ENCODE measurements around the gene KRTAP1-1. TPM values are rescaled to one million over a fixed set of nuclear protein-coding genes. Genes with fewer than 3 reads are reported as not detected.

Gene KRTAP1-1
- total RNA-seq, 2 donors from 2014 or later = not detected

DNA sequence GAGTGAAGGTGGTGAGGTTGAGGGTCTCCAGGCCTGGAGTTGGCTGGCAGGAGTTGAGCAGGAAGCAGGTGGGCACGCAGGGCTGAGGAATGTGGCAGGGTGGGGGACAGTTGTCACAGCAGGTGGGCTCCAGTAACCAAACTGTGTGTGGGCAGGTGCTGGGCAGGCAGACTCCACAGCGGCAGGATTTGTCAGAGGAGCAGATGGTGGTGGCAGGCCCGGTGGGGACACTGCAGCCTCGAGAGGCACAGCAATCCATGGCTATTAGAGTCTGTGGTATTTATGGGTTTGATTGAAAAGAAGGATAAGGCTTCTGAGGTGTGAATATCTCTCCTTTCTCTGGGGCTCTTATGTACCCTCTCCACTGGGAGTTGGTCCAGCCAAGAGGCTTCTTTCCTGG is 47.4 kb downstream of the KRTAP1-1 start, which contains the start of gene KRTAP3-3:
Gene KRTAP3-3 (minus strand): TSS at position 326 of the 400 bp plus-strand sequence. CDS start 67 bp downstream, at position 259.
- intact Hi-C loops (cut with DNase I) = no loop called here
- no peaks in the 10 kb centered on the region for H3K4me1 ChIP-seq
- H3K27me3 ChIP-seq = no peaks in the 10 kb centered on the region
- no peaks in the 10 kb centered on the region for H3K36me3 ChIP-seq
- H3K9me3 ChIP-seq = no peaks in the 10 kb centered on the region
- no peak within 1 kb of the TSS for H3K4me3 ChIP-seq
- no peak for DNase-seq
- TF ChIP-seq, protein P1, sequence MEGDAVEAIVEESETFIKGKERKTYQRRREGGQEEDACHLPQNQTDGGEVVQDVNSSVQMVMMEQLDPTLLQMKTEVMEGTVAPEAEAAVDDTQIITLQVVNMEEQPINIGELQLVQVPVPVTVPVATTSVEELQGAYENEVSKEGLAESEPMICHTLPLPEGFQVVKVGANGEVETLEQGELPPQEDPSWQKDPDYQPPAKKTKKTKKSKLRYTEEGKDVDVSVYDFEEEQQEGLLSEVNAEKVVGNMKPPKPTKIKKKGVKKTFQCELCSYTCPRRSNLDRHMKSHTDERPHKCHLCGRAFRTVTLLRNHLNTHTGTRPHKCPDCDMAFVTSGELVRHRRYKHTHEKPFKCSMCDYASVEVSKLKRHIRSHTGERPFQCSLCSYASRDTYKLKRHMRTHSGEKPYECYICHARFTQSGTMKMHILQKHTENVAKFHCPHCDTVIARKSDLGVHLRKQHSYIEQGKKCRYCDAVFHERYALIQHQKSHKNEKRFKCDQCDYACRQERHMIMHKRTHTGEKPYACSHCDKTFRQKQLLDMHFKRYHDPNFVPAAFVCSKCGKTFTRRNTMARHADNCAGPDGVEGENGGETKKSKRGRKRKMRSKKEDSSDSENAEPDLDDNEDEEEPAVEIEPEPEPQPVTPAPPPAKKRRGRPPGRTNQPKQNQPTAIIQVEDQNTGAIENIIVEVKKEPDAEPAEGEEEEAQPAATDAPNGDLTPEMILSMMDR (IDR thresholded peaks at IDR 0.05) = no peak
- no peak within 1 kb of the TSS for H3K9ac ChIP-seq (ENCODE audit: low read depth in 2 of 2, low read length in 2 of 2)
- H3K27ac ChIP-seq = no peak within 1 kb of the TSS

DNA sequence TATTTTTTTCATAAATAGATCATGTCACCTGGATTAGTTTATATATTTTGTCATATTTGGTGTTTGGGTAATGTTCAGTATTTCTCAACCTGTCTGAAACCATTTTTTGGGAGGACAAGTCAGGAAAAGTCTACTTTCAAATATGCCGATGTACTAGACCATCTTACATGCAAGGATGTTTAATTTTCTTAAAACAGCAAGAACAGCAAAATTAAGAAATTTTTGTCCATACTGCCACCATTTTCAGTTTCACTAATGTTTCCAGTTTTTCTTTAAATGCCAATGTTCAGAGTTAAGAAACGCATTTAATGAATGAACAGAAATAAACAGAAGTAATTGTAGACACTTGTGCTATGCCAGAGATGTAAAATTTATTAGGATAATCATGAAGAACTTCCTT is 48.2 kb downstream of the KRTAP1-1 start:
- no peaks in the 10 kb centered on the region for H3K27me3 ChIP-seq
- intact Hi-C loops (cut with DNase I) = no loop called here
- no peaks in the 10 kb centered on the region for H3K36me3 ChIP-seq
- no peak overlapping the region for H3K4me3 ChIP-seq
- H3K27ac ChIP-seq = no peak overlapping the region
- DNase-seq = no peak
- H3K9ac ChIP-seq (ENCODE audit: low read depth in 2 of 2, low read length in 2 of 2) = no peak overlapping the region
- no peaks in the 10 kb centered on the region for H3K9me3 ChIP-seq
- TF ChIP-seq, protein P1 (IDR thresholded peaks at IDR 0.05) = no peak
- no peaks in the 10 kb centered on the region for H3K4me1 ChIP-seq

DNA sequence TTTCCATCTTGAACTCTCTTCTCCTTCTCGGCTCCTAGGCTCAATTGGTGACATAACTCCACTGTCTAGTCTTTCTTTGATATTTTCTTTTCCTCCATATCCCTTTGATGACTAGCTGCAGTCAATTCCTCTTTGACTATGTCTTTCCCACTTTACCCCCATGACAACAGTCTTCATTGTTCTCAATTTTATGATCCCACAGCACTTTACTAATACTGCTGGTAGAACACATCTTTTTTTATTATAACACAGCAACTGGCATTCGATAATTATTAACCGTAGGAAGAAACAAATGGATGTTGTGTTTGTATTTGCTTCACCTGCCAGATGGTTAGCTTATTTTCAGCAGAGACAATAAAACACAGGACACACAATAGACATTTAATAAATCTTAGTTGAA is 48.6 kb downstream of the KRTAP1-1 start:
- TF ChIP-seq, protein P1 (IDR thresholded peaks at IDR 0.05) = no peak
- Histone ChIP-seq H3K9me3 (no peaks in the 10 kb centered on the region), H3K4me1 (no peaks in the 10 kb centered on the region), H3K4me3 (no peak overlapping the region), H3K9ac (ENCODE audit: low read depth in 2 of 2, low read length in 2 of 2) (no peak overlapping the region), H3K27ac (no peak overlapping the region), H3K27me3 (no peaks in the 10 kb centered on the region), H3K36me3 (no peaks in the 10 kb centered on the region)
- intact Hi-C loops (cut with DNase I) = no loop called here
- DNase-seq = no peak

Other genes with a start within 250 kb of the KRTAP1-1 start
- not detected for gene KRT28, start 241.5 kb downstream of the KRTAP1-1 start, total RNA-seq
- 10 to 100 TPM; 33.6 to 35.1 TPM for gene KRT10, start 218.8 kb downstream of the KRTAP1-1 start, total RNA-seq
- 1 to 10 TPM; 2.2 to 4.4 TPM for gene KRT12, start 174.2 kb downstream of the KRTAP1-1 start, total RNA-seq
- gene KRT20, start 156.2 kb downstream of the KRTAP1-1 start, total RNA-seq = 1,000 to 10,000 TPM; 1,610 to 1,735 TPM
- gene KRT23, start 103.8 kb downstream of the KRTAP1-1 start, total RNA-seq = 1 to 10 TPM in 1 of 2 donors, under 1 TPM in 1; 0.27 to 1.2 TPM
- gene KRT39, start 74.5 kb downstream of the KRTAP1-1 start, total RNA-seq = not detected
- under 1 TPM in 1 of 2 donors, not detected in 1; 0.32 TPM for gene KRT40, start 57.1 kb downstream of the KRTAP1-1 start, total RNA-seq
- not detected for gene KRTAP3-3, start 47.3 kb downstream of the KRTAP1-1 start, total RNA-seq
- not detected for gene KRTAP3-2, start 41.5 kb downstream of the KRTAP1-1 start, total RNA-seq
- gene KRTAP3-1, start 32.3 kb downstream of the KRTAP1-1 start, total RNA-seq = not detected
- gene KRTAP1-5, start 14.2 kb downstream of the KRTAP1-1 start, total RNA-seq = not detected
- not detected for gene KRTAP1-4, start 11.3 kb downstream of the KRTAP1-1 start, total RNA-seq
- not detected for gene KRTAP1-3, start 6.6 kb downstream of the KRTAP1-1 start, total RNA-seq
- not detected for gene KRTAP2-1, start 5.9 kb upstream of the KRTAP1-1 start, total RNA-seq
- not detected for gene KRTAP2-2, start 13.8 kb upstream of the KRTAP1-1 start, total RNA-seq
- gene KRTAP2-3, start 18.7 kb upstream of the KRTAP1-1 start, total RNA-seq = not detected
- not detected for gene KRTAP2-4, start 24.4 kb upstream of the KRTAP1-1 start, total RNA-seq
- not detected for gene KRTAP4-7, start 42.7 kb upstream of the KRTAP1-1 start, total RNA-seq
- gene KRTAP4-8, start 56.7 kb upstream of the KRTAP1-1 start, total RNA-seq = not detected
- gene KRTAP4-16, start 60.8 kb upstream of the KRTAP1-1 start, total RNA-seq = not detected
- not detected for gene KRTAP4-9, start 63.9 kb upstream of the KRTAP1-1 start, total RNA-seq
- not detected for gene KRTAP4-11, start 76.9 kb upstream of the KRTAP1-1 start, total RNA-seq
- gene KRTAP4-12, start 82.7 kb upstream of the KRTAP1-1 start, total RNA-seq = not detected
- gene KRTAP4-6, start 99.1 kb upstream of the KRTAP1-1 start, total RNA-seq = not detected
- not detected for gene KRTAP4-5, start 108.4 kb upstream of the KRTAP1-1 start, total RNA-seq
- not detected for gene KRTAP4-4, start 119.3 kb upstream of the KRTAP1-1 start, total RNA-seq
- not detected for gene KRTAP4-3, start 126.8 kb upstream of the KRTAP1-1 start, total RNA-seq
- not detected for gene KRTAP4-2, start 136.8 kb upstream of the KRTAP1-1 start, total RNA-seq
- under 1 TPM in 1 of 2 donors, not detected in 1; 0.53 TPM for gene KRTAP4-1, start 143.5 kb upstream of the KRTAP1-1 start, total RNA-seq
- gene KRTAP9-1, start 148.4 kb upstream of the KRTAP1-1 start, total RNA-seq = not detected
- gene KRTAP9-2, start 185.2 kb upstream of the KRTAP1-1 start, total RNA-seq = not detected
- gene KRTAP9-3, start 191.0 kb upstream of the KRTAP1-1 start, total RNA-seq = not detected
- not detected for gene KRTAP9-8, start 196.5 kb upstream of the KRTAP1-1 start, total RNA-seq
- gene KRTAP9-4, start 208.2 kb upstream of the KRTAP1-1 start, total RNA-seq = not detected
- not detected for gene KRTAP9-9, start 213.9 kb upstream of the KRTAP1-1 start, total RNA-seq
- not detected for gene KRTAP9-6, start 223.9 kb upstream of the KRTAP1-1 start, total RNA-seq
- gene KRTAP9-7, start 234.2 kb upstream of the KRTAP1-1 start, total RNA-seq = not detected

Data from colonic mucosa (tissue), 4 donors.